Panc1 (cell line): ENCODE measurements around the gene AAK1.
"Not testable (repeated sequence)": the region's sequence is repeated elsewhere in the genome, so short reads cannot be mapped to it uniquely, and the experiment has no call there.

Experiments used
- POLR2AphosphoS5 ChIP-seq: IDR thresholded peaks from 2 replicates; pipeline ENCODE4 v1.6.1; 2012; ENCODE audit warnings: mild to moderate bottlenecking, low read depth, low read length, moderate library complexity
- TF ChIP-seq, protein P1 (sequence below): fragments of 450-650 bp; IDR thresholded peaks from 2 replicates; pipeline ENCODE4 v1.5.1; 2017; ENCODE audit warnings: mild to moderate bottlenecking

DNA sequence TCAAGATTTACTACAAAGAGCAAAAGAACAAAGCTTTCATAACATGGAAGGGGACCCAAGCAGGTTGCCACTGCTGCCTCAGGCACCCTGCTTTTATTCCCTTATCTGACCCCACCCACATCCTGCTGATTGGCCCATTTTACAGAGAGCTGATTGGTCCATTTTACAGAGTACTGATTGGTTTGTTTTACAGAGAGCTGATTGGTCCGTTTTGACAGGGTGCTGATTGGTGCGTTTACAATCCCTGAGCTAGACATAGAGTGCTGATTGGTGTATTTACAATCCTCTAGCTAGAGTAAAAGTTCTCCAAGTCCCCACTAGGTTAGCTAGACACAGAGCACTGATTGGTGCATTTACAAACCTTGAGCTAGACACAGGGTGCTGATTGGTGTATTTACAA is 204.0 kb downstream of the AAK1 start:
- TF ChIP-seq, protein P1, sequence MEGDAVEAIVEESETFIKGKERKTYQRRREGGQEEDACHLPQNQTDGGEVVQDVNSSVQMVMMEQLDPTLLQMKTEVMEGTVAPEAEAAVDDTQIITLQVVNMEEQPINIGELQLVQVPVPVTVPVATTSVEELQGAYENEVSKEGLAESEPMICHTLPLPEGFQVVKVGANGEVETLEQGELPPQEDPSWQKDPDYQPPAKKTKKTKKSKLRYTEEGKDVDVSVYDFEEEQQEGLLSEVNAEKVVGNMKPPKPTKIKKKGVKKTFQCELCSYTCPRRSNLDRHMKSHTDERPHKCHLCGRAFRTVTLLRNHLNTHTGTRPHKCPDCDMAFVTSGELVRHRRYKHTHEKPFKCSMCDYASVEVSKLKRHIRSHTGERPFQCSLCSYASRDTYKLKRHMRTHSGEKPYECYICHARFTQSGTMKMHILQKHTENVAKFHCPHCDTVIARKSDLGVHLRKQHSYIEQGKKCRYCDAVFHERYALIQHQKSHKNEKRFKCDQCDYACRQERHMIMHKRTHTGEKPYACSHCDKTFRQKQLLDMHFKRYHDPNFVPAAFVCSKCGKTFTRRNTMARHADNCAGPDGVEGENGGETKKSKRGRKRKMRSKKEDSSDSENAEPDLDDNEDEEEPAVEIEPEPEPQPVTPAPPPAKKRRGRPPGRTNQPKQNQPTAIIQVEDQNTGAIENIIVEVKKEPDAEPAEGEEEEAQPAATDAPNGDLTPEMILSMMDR: not testable (repeated sequence)
- not testable (repeated sequence) for TF ChIP-seq POLR2AphosphoS5
